Measurements from ENCODE around the gene ZNF652. TPM values are rescaled to one million over a fixed set of nuclear protein-coding genes. Genes with fewer than 3 reads are reported as not detected.

The ZNF652 gene
- total RNA-seq, 1 experiment from 2014 or later = 9.8 TPM

DNA sequence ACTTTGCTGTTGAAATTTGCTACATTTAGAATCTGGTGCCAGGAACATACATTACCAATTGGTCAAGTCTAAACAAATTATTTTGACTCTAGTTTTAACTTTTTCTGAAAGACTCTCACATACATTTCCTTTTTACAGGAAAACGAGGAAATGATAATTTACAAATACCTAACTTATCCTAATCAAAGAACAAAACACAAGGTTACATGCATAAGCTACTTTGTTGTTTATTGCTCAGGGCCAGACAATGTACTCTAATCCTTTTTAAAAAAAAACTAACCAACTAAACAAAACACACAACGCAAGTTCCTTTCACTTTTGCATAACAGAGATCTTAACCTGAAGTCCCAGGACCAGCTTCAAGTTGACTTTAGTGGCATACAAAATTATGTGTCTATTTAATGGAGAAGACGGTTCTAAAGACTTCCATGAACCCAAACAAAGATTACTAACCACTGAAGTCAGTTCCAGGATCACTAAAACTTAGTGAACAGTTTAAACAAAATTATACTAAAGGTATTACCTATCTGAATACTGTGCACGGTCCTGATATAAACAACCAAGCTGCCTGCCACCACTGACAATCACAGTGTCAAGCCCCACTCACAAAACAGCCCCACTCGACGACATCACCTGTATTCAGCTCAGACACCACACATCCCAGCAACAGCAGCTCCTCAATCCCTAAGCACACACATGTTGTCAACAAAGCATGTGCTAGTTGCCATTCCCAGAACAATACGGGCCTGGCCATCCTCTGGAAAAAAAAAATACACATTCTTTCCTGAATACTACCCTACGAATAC lies 1.9 kb downstream of the ZNF652 start:
- DNase-seq (ENCODE audit: low read depth) = no peak

- no peak for DNase-seq (ENCODE audit: low read depth)
These were observed 3.3 kb downstream of the ZNF652 start for GRCh38 chr17:49358641-49359247.

- no peak for DNase-seq (ENCODE audit: low read depth)
These were observed 4.5 kb downstream of the ZNF652 start for GRCh38 chr17:49357516-49357915.

DNA sequence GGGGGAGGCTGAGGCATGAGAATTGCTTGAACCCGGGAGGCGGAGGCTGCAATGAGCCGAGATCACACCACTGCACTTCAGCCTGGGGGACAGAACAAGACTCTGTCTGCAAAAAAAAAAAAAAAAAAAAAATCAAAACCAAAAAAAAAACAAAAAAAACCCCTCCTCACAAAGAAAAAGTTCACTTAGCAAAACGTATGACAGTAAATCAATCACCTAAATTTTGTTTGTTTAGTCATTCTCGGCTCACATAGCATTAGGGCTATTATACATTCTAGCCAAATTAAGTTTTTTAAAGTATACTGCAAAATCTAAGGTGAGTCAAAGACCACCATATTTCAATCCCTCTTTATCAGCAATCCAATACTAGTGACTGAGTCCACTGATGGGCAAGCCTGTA lies 5.7 kb downstream of the ZNF652 start:
- DNase-seq (ENCODE audit: low read depth) = no peak

DNA sequence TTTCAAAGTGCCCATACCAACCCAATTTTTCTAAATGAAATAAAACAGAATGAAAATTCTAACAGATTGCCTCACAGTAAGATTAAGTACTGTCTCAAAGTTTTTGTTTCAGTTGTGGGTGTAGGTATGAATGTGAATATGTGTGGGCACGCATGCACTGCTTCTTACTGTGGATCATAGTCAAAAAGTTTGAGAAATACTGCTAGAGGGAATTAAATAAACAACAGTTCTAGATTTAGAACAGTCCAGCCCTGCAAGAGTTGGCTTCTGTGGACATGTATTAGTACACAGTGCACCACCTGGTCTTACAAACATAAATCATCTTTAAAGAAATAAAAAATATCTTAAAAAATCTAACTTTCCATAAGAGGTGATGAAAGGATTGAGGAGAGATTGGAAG lies 8.4 kb downstream of the ZNF652 start:
- DNase-seq (ENCODE audit: low read depth) = no peak

DNA sequence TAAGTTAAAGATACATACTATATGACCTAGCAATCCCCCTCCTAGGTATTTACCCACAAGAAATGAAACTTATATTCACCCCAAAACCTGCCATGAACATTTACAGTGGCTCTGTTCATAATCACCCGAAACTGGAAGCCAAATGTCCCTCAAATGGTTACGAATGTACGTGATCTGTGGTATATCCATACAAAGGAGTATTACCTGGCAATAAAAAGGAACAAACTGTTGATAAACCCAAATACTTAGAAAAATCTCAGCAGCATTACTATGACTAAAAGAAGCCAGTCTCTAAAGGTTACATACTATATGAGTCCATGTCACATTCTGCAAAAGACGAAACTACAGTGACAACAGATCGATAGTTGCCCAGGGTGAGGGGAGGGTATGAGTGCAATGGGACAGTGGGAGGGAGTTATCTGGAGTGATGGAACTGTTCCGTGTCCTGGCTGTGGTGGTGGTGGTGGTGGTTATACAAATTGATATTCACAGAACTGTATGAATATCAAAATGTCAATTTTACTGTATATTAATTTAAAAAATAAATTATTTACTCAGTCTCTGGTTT lies 9.4 kb downstream of the ZNF652 start:
- no peak for DNase-seq (ENCODE audit: low read depth)

DNA sequence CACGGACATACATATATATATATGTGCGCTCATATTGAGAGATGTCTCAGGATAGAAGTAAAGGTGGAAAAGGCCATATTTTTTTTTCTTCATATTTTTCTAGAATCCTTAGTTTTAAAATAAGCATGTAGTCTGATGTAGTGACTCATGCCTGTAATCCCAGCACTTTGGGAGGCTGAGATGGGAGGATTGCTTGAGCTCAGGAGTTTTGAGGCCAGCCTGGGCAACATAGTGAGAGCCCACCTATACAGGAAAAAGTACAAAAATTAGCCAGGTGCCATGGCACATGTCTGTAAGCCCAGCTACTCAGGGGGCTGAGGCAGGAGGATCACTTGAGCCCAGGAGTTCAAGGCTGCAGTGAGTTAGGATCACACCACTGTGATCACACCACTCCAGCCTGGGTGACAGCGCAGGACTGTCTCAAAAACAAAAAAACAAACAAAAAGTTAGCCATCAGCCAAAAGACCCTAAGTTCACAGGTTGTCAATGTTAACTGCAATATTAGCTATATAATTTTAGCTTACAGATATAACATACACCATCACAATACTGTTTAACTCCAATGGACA lies 10.4 kb downstream of the ZNF652 start:
- no peak for DNase-seq (ENCODE audit: low read depth)

GRCh38 chr17:49349541-49349940 lies 12.5 kb downstream of the ZNF652 start:
- no peak for DNase-seq (ENCODE audit: low read depth)

- no peak for DNase-seq (ENCODE audit: low read depth)
These were observed 17.1 kb downstream of the ZNF652 start for GRCh38 chr17:49344914-49345313.

DNA sequence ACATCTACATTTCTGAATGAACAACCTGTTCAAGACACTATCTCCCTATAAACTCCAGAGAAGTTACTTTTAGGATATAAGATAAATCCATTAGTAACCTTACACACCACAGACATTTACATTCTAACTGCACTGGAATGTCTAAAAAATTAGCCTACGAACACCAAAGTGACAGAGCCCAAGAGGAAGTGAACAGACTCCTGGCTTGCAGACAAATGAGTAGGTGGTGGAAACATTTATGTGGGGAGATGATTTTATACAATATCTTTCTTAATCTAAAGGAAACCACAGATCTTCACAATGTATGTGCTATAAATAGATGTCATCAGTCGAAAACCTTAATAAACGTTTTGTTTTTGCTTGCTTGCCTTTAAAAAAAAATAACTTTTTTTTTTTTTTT lies 18.8 kb downstream of the ZNF652 start:
- DNase-seq (ENCODE audit: low read depth) = no peak

DNA sequence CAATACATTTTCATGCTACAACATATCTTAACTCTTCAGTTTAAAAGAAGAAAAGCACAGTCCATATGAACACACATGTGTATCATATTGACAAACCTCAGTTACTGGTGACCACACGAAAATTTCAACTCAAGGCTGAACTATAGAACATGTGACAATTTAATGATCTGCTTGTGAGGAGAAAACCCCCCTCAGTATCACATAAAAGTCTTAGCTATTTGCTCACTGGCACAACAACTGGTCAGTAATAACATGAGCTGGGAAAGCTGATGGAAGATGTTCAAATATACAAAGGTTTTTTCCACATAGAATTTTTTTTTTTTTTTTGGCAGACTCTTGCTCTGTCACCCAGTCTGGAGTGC lies 19.5 kb downstream of the ZNF652 start:
- no peak for DNase-seq (ENCODE audit: low read depth)

- DNase-seq (ENCODE audit: low read depth) = no peak
These were observed 20.7 kb downstream of the ZNF652 start for GRCh38 chr17:49341356-49341755.

GRCh38 chr17:49339354-49339753 lies 22.7 kb downstream of the ZNF652 start:
- DNase-seq (ENCODE audit: low read depth) = no peak

GRCh38 chr17:49338883-49339282 lies 23.2 kb downstream of the ZNF652 start:
- no peak for DNase-seq (ENCODE audit: low read depth)

GRCh38 chr17:49337884-49338283 lies 24.2 kb downstream of the ZNF652 start:
- DNase-seq (ENCODE audit: low read depth) = no peak

DNA sequence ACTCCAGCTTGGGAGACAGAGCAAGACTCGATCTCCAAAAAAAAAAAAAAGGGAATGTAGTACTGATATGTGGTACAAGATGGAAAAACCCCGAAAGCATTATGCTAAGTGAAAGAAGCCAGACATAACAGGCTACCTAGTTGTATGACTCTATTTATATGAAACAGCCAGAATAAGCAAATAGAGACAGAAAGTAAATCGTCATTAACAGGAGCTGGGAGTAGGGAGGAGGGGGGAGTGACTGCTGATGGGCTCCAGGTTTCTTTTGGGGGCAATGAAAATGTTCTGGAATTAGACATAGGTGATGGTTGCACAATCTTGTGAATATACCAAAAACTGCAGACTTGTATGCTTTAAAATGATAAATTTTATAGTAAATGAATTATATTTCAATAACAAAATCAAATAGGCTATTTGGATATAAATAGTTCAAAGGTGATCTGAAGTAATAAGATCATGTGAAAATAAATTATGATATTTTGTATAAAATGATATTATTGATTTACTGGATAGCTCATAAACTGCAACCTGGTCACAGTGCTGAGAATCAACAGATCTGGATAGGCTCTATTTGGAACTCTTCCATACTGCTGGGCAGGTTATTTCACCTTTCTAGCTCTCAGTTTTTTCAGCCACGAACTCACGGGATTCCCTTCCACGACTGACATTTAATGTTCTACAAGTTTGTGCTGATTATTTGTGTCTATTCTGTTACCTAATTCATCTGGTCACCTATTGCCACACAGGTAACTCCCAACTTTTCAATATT lies 27.1 kb downstream of the ZNF652 start:
- DNase-seq (ENCODE audit: low read depth) = no peak

- DNase-seq (ENCODE audit: low read depth) = no peak
These were observed 28.2 kb downstream of the ZNF652 start for GRCh38 chr17:49333804-49334203.

- DNase-seq (ENCODE audit: low read depth) = no peak
These were observed 33.9 kb downstream of the ZNF652 start for GRCh38 chr17:49327835-49328784.

GRCh38 chr17:49325980-49326379 lies 36.1 kb downstream of the ZNF652 start:
- no peak for DNase-seq (ENCODE audit: low read depth)

GRCh38 chr17:49318435-49318965 lies 43.5 kb downstream of the ZNF652 start:
- DNase-seq (ENCODE audit: low read depth) = no peak

Data from LHCN-M2 (cell line).